ENCODE data around the gene ZNF582.
"Not testable (repeated sequence)": the region's sequence is repeated elsewhere in the genome, so short reads cannot be mapped to it uniquely, and the experiment has no call there.

Gene ZNF582

GRCh38 chr19:56351208-56351607 lies 42.1 kb downstream of the ZNF582 start:
- no peak for DNase-seq (ENCODE audit: low spot score)

GRCh38 chr19:56350416-56351045 lies 42.8 kb downstream of the ZNF582 start:
- DNase-seq (ENCODE audit: low spot score) = peak; percentile 50

DNA sequence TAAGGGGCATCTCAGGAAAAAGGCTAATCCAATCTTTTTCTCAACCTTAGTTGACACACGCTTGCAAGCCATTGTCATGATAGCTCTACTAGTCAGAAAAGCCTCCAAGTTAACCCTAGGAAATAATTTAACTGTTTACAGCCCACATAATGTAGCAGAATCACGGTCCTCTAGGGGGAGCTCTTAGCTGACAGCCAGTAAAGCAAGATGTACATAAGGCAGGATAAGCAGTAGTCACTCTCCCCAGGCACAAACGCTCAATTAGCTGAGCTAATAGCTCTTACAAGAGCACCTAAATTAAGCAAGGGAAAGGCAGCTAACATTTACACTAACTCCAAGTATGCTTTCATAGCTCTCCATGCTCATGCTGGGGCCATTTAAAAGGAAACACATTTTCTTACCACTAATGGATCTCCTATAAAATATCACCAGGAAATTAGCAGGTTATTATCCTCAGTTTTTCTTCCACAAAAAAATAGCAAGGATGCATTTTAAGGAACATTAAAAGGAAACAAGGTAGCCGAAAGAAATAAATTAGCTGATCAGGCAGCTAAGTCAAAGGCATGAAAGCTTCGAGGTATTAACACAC lies 45.0 kb downstream of the ZNF582 start:
- DNase-seq (ENCODE audit: low spot score) = no peak

GRCh38 chr19:56347163-56347778 lies 46.1 kb downstream of the ZNF582 start:
- no peak for DNase-seq (ENCODE audit: low spot score)

- DNase-seq (ENCODE audit: low spot score) = no peak
These were observed 51.4 kb downstream of the ZNF582 start for GRCh38 chr19:56341948-56342347.

- not testable (repeated sequence) for DNase-seq (ENCODE audit: low spot score)
These were observed 54.3 kb downstream of the ZNF582 start for GRCh38 chr19:56339031-56339430.

DNA sequence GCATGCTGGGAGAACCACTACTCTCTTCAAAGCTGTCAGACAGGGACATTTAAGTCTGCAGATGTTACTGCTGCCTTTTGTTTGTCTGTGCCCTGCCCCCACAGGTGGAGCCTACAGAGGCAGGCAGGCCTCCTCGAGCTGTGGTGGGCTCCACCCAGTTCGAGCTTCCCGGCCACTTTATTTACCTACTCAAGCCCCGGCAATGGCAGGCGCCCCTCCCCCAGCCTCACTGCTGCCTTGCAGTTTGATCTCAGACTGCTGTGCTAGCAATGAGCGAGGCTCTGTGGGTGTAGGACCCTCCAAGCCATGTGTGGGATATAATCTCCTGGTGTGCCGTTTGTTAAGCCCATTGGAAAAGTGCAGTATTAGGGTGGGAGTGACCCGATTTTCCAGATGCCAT lies 56.3 kb downstream of the ZNF582 start:
- not testable (repeated sequence) for DNase-seq (ENCODE audit: low spot score)

GRCh38 chr19:56335371-56335770 lies 58.0 kb downstream of the ZNF582 start:
- not testable (repeated sequence) for DNase-seq (ENCODE audit: low spot score)

DNA sequence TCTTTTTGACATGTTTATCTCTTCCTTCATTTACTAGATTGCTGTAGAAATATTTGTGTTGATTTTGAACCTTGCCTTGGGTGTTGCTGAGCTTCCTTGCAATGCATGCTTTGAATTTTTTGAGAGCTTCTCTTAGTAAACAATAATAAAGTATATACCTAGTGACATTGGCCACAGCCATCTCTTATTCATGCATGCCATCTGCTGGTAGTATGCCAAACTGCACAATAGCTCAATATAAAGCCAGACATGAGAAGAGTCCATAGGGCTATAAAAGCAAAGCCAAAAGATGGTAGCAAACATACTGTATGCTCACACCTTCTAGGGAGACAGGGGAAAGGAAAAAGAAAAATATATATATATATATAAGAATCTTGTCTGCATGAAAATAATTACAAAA lies 59.8 kb downstream of the ZNF582 start:
- peak; percentile 24 for DNase-seq (ENCODE audit: low spot score)

Data from CD4-positive, alpha-beta T cell treated with Interleukin-6 at 100 ng/mL for 8 hours (primary cell).